PC-3 (cell line): ENCODE measurements around the gene F2RL1.

Experiments
- CTCF ChIP-seq: fragments of 300-600 bp; sonication (generic); conservative IDR thresholded peaks from 2 replicates; pipeline ENCODE4 v1.5.1; 2017; ENCODE audit warnings: antibody characterized with exemption, low read depth, mild to moderate bottlenecking, low read length
- EZH2 ChIP-seq: fragments of 300-600 bp; sonication (generic); IDR thresholded peaks from one replicate; pipeline ENCODE4 v1.6.1; 2017; ENCODE audit warnings: antibody characterized with exemption, mild to moderate bottlenecking, low read length; ENCODE audit not compliant: unreplicated experiment

GRCh38 chr5:76782444-76782843 lies 36.4 kb upstream of the F2RL1 start:
- TF ChIP-seq EZH2, result no peak
- TF ChIP-seq CTCF, result no peak
